ENCODE results near the gene PGBD2.
"Not testable (repeated sequence)": the region's sequence is repeated elsewhere in the genome, so short reads cannot be mapped to it uniquely, and the experiment has no call there.

Gene PGBD2

DNA sequence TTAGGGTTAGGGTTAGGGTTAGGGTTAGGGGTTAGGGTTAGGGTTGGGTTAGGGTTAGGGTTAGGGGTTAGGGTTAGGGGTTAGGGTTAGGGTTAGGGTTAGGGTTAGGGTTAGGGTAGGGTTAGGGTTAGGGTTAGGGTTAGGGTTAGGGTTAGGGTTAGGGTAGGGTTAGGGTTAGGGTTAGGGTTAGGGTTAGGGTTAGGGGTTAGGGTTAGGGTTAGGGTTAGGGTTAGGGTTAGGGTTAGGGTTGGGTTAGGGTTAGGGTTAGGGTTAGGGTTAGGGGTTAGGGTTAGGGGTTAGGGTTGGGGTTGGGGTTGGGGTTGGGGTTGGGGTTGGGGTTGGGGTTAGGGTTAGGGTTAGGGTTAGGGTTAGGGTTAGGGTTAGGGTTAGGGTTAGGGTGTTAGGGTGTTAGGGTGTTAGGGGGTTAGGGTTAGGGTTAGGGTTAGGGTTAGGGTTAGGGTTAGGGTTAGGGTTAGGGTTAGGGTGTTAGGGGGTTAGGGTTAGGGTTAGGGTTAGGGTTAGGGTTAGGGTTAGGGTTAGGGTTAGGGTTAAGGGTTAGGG, 39.9 kb downstream of the PGBD2 start:
- not testable (repeated sequence) for H3K4me3 ChIP-seq (ENCODE audit: low read length); H3K36me3 ChIP-seq (ENCODE audit: control insufficient read depth, insufficient read depth, low read length); H3K9ac ChIP-seq (ENCODE audit: low read length); H3K27me3 ChIP-seq (ENCODE audit: control insufficient read depth, insufficient read depth, low read length); H3K27ac ChIP-seq (ENCODE audit: low read depth, low read length); H3K4me1 ChIP-seq (ENCODE audit: control insufficient read depth, insufficient read depth, low read length)

All from rectal smooth muscle tissue (tissue), 1 donor.